Neutrophil (primary cell): Measurements from ENCODE around the gene PDE3A.

Experiments
- H3K27ac ChIP-seq: fragments of 200-600 bp; sonication (generic); 2 replicates; pipeline ENCODE4 v1.5.1; 2016; ENCODE audit warnings: mild to moderate bottlenecking, moderate library complexity
- H3K27me3 ChIP-seq: fragments of 200-600 bp; sonication (generic); 2 replicates; pipeline ENCODE4 v1.6.0; 2016; ENCODE audit warnings: mild to moderate bottlenecking
- H3K36me3 ChIP-seq: fragments of 200-600 bp; sonication (generic); 2 replicates; pipeline ENCODE4 v1.5.1; 2017
- H3K4me1 ChIP-seq, 2 experiments: fragments of 200-600 bp in 1 of 2; sonication (generic) in 1 of 2; 1 replicate in 1 of 2; 2 replicates in 1 of 2; pipeline versions ENCODE4 v1.5.1 to v1.6.1; 2013 to 2016; ENCODE audit warnings: low read depth in 1 of 2, low read length in 1 of 2, mild to moderate bottlenecking in 1 of 2, moderate library complexity in 1 of 2; ENCODE audit not compliant: control insufficient read depth in 1 of 2, insufficient read depth in 1 of 2
- H3K4me3 ChIP-seq, 2 experiments: fragments of 200-600 bp in 1 of 2; sonication (generic) in 1 of 2; 1 replicate in 1 of 2; 2 replicates in 1 of 2; pipeline ENCODE4 v1.5.1; 2013 to 2016; ENCODE audit warnings: low read depth in 1 of 2, low read length in 1 of 2, mild to moderate bottlenecking in 1 of 2, moderate library complexity in 1 of 2
- H3K9me3 ChIP-seq: fragments of 200-600 bp; sonication (generic); 2 replicates; pipeline ENCODE4 v1.5.1; 2016
- TF ChIP-seq, protein P1 (sequence below): fragments of 200-600 bp; sonication (generic); IDR thresholded peaks from 2 replicates; pipeline ENCODE4 v1.5.1; 2016; ENCODE audit warnings: antibody characterized with exemption

The PDE3A gene

DNA sequence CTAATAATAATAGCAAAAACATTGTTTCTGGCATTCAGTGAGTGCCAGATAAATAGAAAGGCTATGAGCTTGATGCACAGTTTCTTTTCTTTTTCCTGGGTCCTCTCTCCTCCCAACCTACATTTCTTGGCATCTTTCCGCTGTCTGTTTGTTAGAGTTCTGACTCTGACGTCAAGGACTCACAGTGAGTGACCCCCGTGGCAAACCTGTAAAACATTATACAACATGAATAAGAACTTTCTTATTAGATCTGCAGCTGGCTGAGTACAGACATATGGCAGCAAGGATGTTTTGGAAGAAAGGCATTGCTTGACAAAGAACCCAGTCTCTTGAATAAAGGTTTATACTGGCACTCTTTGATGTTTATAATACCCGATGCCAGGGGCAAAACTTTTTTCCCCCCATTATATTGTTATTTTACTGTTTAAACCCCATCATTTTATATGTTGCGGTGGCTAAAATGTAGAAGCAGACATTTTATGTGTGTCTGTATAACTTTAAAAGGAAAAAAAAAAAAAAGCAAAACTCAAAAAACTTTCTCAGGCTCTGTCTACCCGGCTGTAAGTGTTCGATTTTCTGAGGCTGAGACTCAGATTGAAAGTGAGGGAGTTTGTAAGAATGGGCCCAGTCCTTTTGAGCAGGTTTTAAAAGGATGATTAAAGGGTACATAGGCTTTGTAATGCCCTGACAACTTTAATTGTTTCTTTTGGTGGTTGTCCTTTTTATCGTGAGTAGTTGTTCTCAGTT, 159.3 kb downstream of the PDE3A start:
- Histone ChIP-seq H3K4me1 (no peaks in the 10 kb centered on the region), H3K36me3 (no peaks in the 10 kb centered on the region), H3K9me3 (no peaks in the 10 kb centered on the region), H3K27ac (no peak overlapping the region), H3K4me3 (no peak overlapping the region), H3K27me3 (no peaks in the 10 kb centered on the region)
- TF ChIP-seq, protein P1, sequence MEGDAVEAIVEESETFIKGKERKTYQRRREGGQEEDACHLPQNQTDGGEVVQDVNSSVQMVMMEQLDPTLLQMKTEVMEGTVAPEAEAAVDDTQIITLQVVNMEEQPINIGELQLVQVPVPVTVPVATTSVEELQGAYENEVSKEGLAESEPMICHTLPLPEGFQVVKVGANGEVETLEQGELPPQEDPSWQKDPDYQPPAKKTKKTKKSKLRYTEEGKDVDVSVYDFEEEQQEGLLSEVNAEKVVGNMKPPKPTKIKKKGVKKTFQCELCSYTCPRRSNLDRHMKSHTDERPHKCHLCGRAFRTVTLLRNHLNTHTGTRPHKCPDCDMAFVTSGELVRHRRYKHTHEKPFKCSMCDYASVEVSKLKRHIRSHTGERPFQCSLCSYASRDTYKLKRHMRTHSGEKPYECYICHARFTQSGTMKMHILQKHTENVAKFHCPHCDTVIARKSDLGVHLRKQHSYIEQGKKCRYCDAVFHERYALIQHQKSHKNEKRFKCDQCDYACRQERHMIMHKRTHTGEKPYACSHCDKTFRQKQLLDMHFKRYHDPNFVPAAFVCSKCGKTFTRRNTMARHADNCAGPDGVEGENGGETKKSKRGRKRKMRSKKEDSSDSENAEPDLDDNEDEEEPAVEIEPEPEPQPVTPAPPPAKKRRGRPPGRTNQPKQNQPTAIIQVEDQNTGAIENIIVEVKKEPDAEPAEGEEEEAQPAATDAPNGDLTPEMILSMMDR, result no peak

DNA sequence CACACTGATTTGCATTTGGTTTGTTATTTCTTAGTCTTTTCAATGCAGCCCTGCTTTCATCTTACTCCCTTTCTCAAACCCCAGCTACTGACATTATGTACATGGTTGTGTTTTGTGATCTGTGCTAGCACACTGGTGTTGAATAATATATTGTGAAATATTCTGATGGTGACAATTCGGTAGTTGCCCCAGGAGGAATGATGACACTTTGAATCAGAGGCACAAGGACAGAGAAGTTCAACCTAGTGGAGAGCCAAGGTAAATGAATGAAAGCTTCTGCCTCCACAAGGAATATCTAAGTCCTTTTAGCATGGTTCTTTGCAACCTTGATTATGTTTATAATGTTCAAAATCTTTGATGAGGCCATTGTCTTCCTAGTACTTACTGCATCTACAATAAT, 159.9 kb downstream of the PDE3A start:
- TF ChIP-seq, protein P1, result no peak
- no peak overlapping the region for H3K4me3 ChIP-seq
- H3K9me3 ChIP-seq, result no peaks in the 10 kb centered on the region
- no peaks in the 10 kb centered on the region for H3K4me1 ChIP-seq
- no peaks in the 10 kb centered on the region for H3K36me3 ChIP-seq
- no peak overlapping the region for H3K27ac ChIP-seq
- H3K27me3 ChIP-seq, result no peaks in the 10 kb centered on the region

DNA sequence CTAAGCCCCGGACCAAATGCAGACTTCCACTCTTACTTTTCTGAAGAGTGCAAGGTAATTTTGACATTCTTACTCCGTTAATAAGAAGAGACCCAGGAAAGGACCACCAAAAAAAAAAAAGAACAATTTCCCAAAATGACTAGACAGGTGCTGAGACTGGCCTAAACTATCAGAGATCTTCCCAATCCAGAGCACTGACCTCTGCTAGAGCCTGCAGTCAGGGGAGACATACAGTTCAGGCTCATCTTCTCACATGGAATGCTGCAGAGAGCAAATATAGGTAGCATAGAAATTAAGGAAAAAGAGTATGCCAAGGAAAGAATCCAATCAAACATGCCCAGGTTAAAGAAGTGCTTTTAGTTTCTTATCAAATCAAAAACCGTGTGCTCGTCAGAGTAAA, 177.9 kb downstream of the PDE3A start:
- Histone ChIP-seq H3K27me3 (no peaks in the 10 kb centered on the region), H3K36me3 (no peaks in the 10 kb centered on the region), H3K4me3 (no peak overlapping the region), H3K4me1 (no peaks in the 10 kb centered on the region), H3K27ac (no peak overlapping the region), H3K9me3 (no peaks in the 10 kb centered on the region)
- TF ChIP-seq, protein P1, result no peak

- Histone ChIP-seq H3K4me3 (no peak overlapping the region), H3K4me1 (no peaks in the 10 kb centered on the region), H3K27ac (no peak overlapping the region), H3K9me3 (no peaks in the 10 kb centered on the region), H3K36me3 (no peaks in the 10 kb centered on the region), H3K27me3 (no peaks in the 10 kb centered on the region)
- TF ChIP-seq, protein P1, result no peak
Measured at GRCh38 chr12:20547816-20548575, 179.7 kb downstream of the PDE3A start.

DNA sequence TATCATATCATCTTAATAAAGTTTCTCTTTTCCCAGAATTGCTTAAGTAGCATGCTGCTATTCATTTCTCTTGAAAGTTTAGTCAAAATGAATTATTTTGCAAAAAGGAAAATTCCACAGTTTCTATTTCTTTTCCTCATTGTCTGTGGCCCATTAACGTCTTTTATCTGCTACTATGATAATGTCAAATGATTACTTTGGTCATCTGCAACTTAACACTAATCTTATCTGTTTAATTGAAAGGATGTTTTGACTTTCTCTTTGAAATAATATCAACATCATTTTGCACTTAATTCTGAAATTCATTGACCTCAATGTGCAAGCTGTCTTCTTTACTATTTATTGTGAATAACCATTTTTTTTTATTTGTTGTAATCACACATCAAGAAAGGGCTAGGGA, 180.3 kb downstream of the PDE3A start:
- Histone ChIP-seq H3K27me3 (no peaks in the 10 kb centered on the region), H3K4me3 (no peak overlapping the region), H3K36me3 (no peaks in the 10 kb centered on the region), H3K9me3 (no peaks in the 10 kb centered on the region), H3K4me1 (no peaks in the 10 kb centered on the region), H3K27ac (no peak overlapping the region)
- TF ChIP-seq, protein P1, result no peak
